H4 (cell line): ENCODE data around the gene PITX1. TPM values are rescaled to one million over a fixed set of nuclear protein-coding genes. Genes with fewer than 3 reads are reported as not detected.
"Not testable (repeated sequence)": the region's sequence is repeated elsewhere in the genome, so short reads cannot be mapped to it uniquely, and the experiment has no call there.

Experiments used
- DNase-seq: peaks from one replicate; pipeline ENCODE4 v3.0.0-alpha.2; 2015; ENCODE audit warnings: low spot score
- total RNA-seq: library from RNA; depleted of rRNA; stranded (reverse); fragments of >200 nt; shearing (Covaris generic); gene quantifications from 2 replicates; pipeline ENCODE4 v1.2.3, GENCODE V29; 2014

The PITX1 gene
- total RNA-seq, 1 experiment from 2014 or later, result 27.0 TPM

GRCh38 chr5:135010502-135011354 is 23.3 kb downstream of the PITX1 start:
- DNase-seq, result no peak

GRCh38 chr5:135009736-135010501 is 24.1 kb downstream of the PITX1 start:
- DNase-seq, result no peak

DNA sequence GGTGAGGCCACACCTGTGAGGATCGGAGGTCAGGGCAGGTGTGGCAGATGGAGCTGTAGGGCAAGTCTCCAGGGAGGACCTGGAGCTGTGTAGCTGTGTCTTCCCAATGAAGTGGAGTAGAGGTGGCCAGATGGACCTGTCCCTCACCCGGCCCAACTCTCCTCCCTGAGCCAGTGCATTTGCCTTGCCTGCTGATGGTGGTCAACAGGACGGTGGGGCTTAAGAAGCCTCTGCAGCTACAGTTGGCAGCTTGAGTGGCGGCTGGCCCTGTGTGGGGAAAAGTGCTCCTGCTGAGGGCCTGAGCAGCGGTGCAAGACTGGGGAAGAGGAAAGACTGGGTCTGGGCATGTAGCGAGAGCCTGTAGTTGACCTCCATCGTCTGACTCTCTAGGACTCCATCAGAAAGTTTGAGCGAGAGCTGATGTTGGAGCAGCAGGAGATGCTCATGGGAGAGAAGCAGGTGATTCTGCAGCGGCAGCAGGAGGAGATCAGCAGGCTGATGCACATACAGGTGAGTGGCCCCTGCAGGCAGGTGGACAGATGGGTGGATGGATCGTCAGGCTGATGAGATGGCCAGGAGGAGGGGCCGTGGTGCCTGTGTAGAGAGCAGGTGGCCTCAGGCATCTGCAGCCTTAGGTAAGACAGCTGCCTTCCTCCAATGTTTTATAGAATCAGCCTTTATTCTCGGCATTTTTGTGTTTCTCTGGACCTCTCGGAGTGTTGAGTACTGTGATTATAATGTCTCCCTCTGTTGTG is 24.9 kb downstream of the PITX1 start:
- no peak for DNase-seq

DNA sequence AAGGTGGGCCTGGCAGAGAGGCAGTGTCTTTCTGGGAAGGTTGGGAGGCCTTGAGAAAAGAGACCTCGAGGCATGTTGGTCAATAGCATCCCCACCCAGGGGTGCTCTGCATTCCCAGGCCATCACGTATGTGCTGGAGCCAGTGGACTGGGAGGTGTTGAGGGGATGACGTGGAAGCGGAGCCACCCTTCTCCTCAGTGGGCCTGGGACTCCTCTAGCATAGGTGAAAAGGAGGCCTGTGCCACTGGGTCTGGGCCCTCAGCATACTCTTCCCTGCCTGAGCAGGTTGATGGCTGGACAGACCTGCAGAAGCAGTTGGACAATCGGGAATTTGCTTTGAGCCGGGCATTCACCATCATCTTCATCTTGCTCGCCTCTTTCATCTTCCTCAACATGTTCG is 25.5 kb downstream of the PITX1 start:
- no peak for DNase-seq

DNA sequence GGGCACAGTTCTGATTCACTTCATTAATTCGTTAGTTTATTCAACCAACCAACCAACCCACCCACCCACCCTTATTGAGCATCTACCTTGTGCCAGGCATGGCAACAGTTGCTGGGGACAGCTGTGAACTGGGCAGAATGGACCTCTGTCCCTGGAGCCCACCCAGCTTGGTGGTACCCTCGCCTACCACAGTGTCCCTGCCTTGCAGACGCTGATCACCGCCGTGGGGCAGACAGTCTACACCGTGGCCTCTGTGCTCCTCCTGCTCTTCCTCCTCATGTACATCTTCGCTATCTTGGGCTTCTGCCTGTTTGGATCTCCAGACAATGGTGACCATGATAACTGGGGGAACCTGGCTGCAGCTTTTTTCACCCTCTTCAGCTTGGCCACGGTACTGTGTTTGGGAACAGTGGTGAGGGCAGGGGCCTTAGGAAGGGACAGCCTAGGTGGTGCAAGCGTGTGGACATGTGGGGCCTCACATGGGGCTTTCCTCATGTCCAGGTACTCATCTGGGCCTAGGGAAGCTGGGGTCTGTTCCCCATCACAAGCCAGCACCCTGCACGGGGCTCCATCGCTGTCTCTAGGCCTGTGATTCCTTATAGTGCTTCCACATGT is 26.2 kb downstream of the PITX1 start:
- no peak for DNase-seq

DNA sequence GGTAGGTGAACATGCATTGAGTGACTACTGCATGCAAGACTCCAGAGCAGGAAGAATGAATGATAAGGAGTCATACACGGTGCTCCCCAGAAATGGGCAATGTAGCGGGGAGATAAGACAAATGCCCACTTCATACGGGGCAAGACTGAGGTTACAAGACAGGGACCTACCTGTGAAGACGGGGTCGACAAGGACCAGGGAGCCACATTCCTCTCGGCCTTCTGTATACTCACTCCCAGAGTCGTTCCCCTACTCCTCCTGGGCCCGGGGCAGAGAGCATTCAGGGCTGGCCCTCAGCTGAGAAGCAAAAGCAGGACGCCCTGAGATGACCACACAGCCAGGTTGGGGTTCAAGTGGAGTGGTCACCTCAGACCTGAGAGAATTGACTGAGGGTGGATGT is 26.7 kb downstream of the PITX1 start:
- DNase-seq, result no peak

- DNase-seq, result no peak
Observed at GRCh38 chr5:135005076-135005475, 29.0 kb downstream of the PITX1 start.

- no peak for DNase-seq
Observed at GRCh38 chr5:135004376-135004775, 29.7 kb downstream of the PITX1 start.

- not testable (repeated sequence) for DNase-seq
Observed at GRCh38 chr5:134998068-134998467, 36.0 kb downstream of the PITX1 start.

- no peak for DNase-seq
Observed at GRCh38 chr5:134997015-134997414, 37.0 kb downstream of the PITX1 start.

DNA sequence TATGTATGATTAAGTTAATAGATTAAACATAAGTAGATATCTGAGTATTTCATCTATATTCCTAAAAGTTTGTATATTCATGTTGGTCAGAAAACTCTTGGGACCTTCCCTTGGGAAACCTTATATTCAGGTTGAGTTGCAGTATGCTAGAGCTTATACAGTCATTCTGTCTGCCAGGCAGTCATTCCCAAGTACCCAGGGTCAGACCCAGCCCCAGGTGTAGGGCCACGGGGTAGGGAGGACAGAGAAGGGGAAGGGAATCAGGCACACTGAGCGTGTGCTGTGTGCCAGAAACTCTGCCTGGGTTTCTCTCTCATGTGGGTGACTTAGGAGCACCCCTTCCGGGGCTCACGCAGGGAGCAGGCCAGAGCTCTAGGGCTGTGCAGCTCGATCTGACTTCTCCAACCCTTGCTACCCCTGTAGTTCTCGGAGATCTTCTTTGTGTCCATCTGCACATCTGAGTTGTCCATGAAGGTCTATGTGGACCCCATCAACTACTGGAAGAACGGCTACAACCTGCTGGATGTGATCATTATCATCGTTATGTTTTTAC is 38.1 kb downstream of the PITX1 start:
- no peak for DNase-seq

- DNase-seq, result no peak
Observed at GRCh38 chr5:134994560-134995156, 39.4 kb downstream of the PITX1 start.

GRCh38 chr5:134993161-134993560 is 40.9 kb downstream of the PITX1 start:
- no peak for DNase-seq

GRCh38 chr5:134992148-134992547 is 41.9 kb downstream of the PITX1 start:
- DNase-seq, result no peak

- DNase-seq, result not testable (repeated sequence)
Observed at GRCh38 chr5:134990183-134990582, 43.8 kb downstream of the PITX1 start.

DNA sequence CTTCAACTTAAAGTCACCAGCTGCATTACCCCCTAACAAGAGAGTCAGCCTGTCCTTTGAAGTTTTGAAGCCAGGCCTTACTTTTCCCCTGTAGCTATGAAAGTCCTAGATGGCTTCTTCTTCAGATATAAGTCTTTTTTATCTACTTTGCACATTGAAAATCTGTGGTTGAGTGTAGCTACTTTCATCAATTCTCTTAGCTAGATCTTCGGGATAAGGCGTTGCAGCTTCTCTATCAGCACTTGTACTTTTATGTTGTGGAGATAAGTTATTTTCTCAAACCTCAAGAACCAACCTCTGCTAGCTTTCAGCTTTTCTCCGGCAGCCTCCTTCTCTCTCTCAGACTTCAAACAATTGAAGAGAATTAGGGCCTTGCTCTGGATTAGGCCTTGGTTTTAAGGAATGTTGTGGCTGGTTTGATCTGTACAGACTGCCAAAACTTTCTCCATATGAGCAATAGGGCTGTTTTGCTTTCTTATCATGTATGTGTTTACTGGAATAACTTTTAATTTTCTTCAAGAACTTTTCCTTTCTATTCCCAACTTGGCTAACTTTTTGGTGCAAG is 44.7 kb downstream of the PITX1 start:
- DNase-seq, result no peak

DNA sequence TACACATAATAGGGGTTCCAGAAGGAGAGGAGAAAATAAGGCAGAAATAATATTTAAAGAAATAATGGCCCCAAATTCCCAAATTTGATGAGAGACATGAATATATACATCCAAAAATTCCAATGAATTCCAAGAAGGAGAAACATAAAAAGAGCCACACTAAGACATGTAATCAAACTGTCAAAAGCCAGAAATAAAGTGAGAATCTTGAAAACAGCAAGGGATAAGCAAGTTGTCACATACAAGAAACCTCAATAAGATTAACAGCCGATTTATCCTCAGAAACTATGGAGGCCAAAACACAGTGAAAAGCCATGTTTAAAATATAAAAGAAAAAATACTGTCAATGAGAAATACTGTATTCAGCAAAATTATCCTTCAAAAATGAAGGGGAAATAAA is 51.8 kb downstream of the PITX1 start:
- no peak for DNase-seq

GRCh38 chr5:134979416-134979815 is 54.6 kb downstream of the PITX1 start:
- DNase-seq, result no peak
